SK-N-SH (cell line): ENCODE measurements around the gene UBA1. TPM values are rescaled to one million over a fixed set of nuclear protein-coding genes. Genes with fewer than 3 reads are reported as not detected.
A peak's percentile ranks its signal among the peaks of the same experiment; 100 is the strongest.

Experiments used
- CTCF ChIA-PET: fragments of 300-600, 350-600 bp; formaldehyde crosslinking; extraction: SDS; loops from one replicate; lab custom pipeline; 2021; lab: Yijun Ruan, JAX
- POLR2A ChIA-PET: fragments of 350-600 bp; sonication (Branson Sonifier 250); formaldehyde crosslinking; extraction: SDS; loops from one replicate; lab custom pipeline; 2020; ENCODE audit warnings: antibody characterized with exemption, inconsistent platforms; lab: Yijun Ruan, JAX
- DNase-seq: peaks from one replicate; pipeline ENCODE4 v3.0.0; 2012
- H2AFZ ChIP-seq: fragments of 200-600 bp; sonication (generic); 2 replicates; pipeline ENCODE4 v1.8.1; 2016; ENCODE audit warnings: antibody characterized with exemption, mild to moderate bottlenecking, low read depth
- H3F3A ChIP-seq: fragments of 200-600 bp; sonication (generic); replicated peaks from 2 replicates; pipeline ENCODE3; 2016; ENCODE audit warnings: antibody characterized with exemption, mild to moderate bottlenecking; ENCODE audit not compliant: insufficient read depth
- H3K27ac ChIP-seq, 2 experiments: fragments of 200-500 bp in 1 of 2; fragments of 200-600 bp in 1 of 2; sonication (Bioruptor generic) in 1 of 2; sonication (generic), shearing (Covaris generic) in 1 of 2; 2 replicates each; pipeline versions ENCODE4 v1.5.1 to v1.6.1; 2014 to 2016; ENCODE audit warnings: low read depth in 2 of 2, inconsistent platforms in 1 of 2, low read length in 1 of 2, mild to moderate bottlenecking in 1 of 2, mixed read lengths in 1 of 2
- H3K27me3 ChIP-seq: fragments of 200-600 bp; sonication (generic), shearing (Covaris generic); 2 replicates; pipeline ENCODE4 v1.6.1; 2016; ENCODE audit warnings: mixed run types; ENCODE audit not compliant: insufficient read depth
- H3K36me3 ChIP-seq, 2 experiments: fragments of 200-500 bp in 1 of 2; fragments of 200-600 bp in 1 of 2; sonication (Bioruptor generic) in 1 of 2; sonication (generic) in 1 of 2; replicated peaks in 1 of 2; 2 replicates each; pipeline versions ENCODE3 to v1.5.1; 2014 to 2016; ENCODE audit warnings: low read length in 1 of 2, mild to moderate bottlenecking in 1 of 2; ENCODE audit not compliant: insufficient read depth in 2 of 2, control insufficient read depth in 1 of 2
- H3K4me1 ChIP-seq, 2 experiments: fragments of 200-500 bp in 1 of 2; fragments of 200-600 bp in 1 of 2; sonication (Bioruptor generic) in 1 of 2; sonication (generic), shearing (Covaris generic) in 1 of 2; 2 replicates each; pipeline versions ENCODE4 v1.5.1 to v1.6.1; 2014 to 2016; ENCODE audit warnings: low read depth in 1 of 2, low read length in 1 of 2, mixed run types in 1 of 2; ENCODE audit not compliant: insufficient read depth in 2 of 2, control insufficient read depth in 1 of 2
- H3K4me2 ChIP-seq: fragments of 200-600 bp; sonication (generic), shearing (Covaris generic); 2 replicates; pipeline ENCODE4 v1.6.1; 2017; ENCODE audit warnings: mixed run types
- H3K4me3 ChIP-seq, 2 experiments: fragments of 200-500 bp in 1 of 2; fragments of 200-600 bp in 1 of 2; sonication (Bioruptor generic) in 1 of 2; sonication (generic), shearing (Covaris generic) in 1 of 2; 2 replicates each; pipeline versions ENCODE4 v1.5.1 to v1.8.1; 2014 to 2016; ENCODE audit warnings: low read depth in 2 of 2, inconsistent platforms in 1 of 2, low read length in 1 of 2, mild to moderate bottlenecking in 1 of 2, mixed read lengths in 1 of 2, moderate library complexity in 1 of 2
- H3K79me2 ChIP-seq: fragments of 200-600 bp; sonication (generic); 2 replicates; pipeline ENCODE4 v1.8.1; 2017; ENCODE audit warnings: mild to moderate bottlenecking; ENCODE audit not compliant: insufficient read depth
- H3K9ac ChIP-seq: fragments of 200-600 bp; sonication (generic); 2 replicates; pipeline ENCODE4 v1.6.1; 2017; ENCODE audit warnings: mixed run types
- H3K9me2 ChIP-seq: fragments of 200-600 bp; sonication (generic); 2 replicates; pipeline ENCODE4 v1.6.1; 2017; ENCODE audit warnings: mixed run types
- H3K9me3 ChIP-seq: fragments of 200-600 bp; sonication (generic); 2 replicates; pipeline ENCODE4 v1.6.1; 2017; ENCODE audit warnings: mixed run types, mild to moderate bottlenecking, moderate library complexity
- H4K20me1 ChIP-seq: fragments of 200-600 bp; sonication (generic); 2 replicates; pipeline ENCODE4 v1.6.1; 2017; ENCODE audit warnings: mild to moderate bottlenecking, mixed run types; ENCODE audit not compliant: insufficient read depth
- CHD2 ChIP-seq: fragments of 150-350 bp; IDR thresholded peaks from 2 replicates; pipeline ENCODE4 v1.6.1; 2018; ENCODE audit warnings: low read length; ENCODE audit not compliant: partially characterized antibody
- ELF1 ChIP-seq: IDR thresholded peaks from 2 replicates; pipeline ENCODE4 v1.4.0; 2012
- EP300 ChIP-seq, 2 experiments: IDR thresholded peaks; 2 replicates each; pipeline versions ENCODE4 v1.4.0 to v1.6.1; 2012; ENCODE audit warnings: borderline replicate concordance in 1 of 2, low read depth in 1 of 2, low read length in 1 of 2
- EZH2phosphoT487 ChIP-seq: fragments of 200-600 bp; sonication (generic); IDR thresholded peaks from 2 replicates; pipeline ENCODE4 v1.6.1; 2017; ENCODE audit warnings: low read depth, mixed run types, mild to moderate bottlenecking, antibody characterized with exemption, moderate library complexity, borderline replicate concordance
- FOSL2 ChIP-seq: IDR thresholded peaks from 2 replicates; pipeline ENCODE4 v1.4.0; 2012; ENCODE audit warnings: low read depth, mild to moderate bottlenecking, moderate library complexity, borderline replicate concordance
- FOXJ3 ChIP-seq: sonication (generic); formaldehyde crosslinking; IDR thresholded peaks from 2 replicates; pipeline ENCODE4 v1.5.1; 2020; ENCODE audit warnings: mild to moderate bottlenecking, missing genetic modification reagents
- FOXM1 ChIP-seq: IDR thresholded peaks from 2 replicates; pipeline ENCODE4 v1.4.0; 2012; ENCODE audit warnings: low read depth, mild to moderate bottlenecking
- GABPA ChIP-seq: IDR thresholded peaks from 2 replicates; pipeline ENCODE4 v1.4.0; 2012; ENCODE audit warnings: low read depth, mild to moderate bottlenecking
- GATA2 ChIP-seq: sonication (generic); formaldehyde crosslinking; IDR thresholded peaks from 2 replicates; pipeline ENCODE4 v1.5.0; 2020; ENCODE audit warnings: mild to moderate bottlenecking, missing genetic modification reagents
- JUND ChIP-seq: IDR thresholded peaks from 2 replicates; pipeline ENCODE4 v1.4.0; 2012
- MAX ChIP-seq: IDR thresholded peaks from 2 replicates; pipeline ENCODE4 v1.4.0; 2012; ENCODE audit warnings: low read depth
- MXI1 ChIP-seq: IDR thresholded peaks from 2 replicates; pipeline ENCODE4 v1.6.1; 2012; ENCODE audit warnings: mild to moderate bottlenecking, low read depth, low read length, improper control_type of control experiment
- NFIC ChIP-seq: IDR thresholded peaks from 2 replicates; pipeline ENCODE4 v1.4.0; 2012; ENCODE audit warnings: borderline replicate concordance
- NRF1 ChIP-seq: IDR thresholded peaks from 2 replicates; pipeline ENCODE4 v1.6.1; 2012; ENCODE audit warnings: low read depth, mild to moderate bottlenecking, low read length
- PBX3 ChIP-seq: IDR thresholded peaks from 2 replicates; pipeline ENCODE4; 2012
- POLR2AphosphoS5 ChIP-seq: IDR thresholded peaks from 2 replicates; pipeline ENCODE4 v1.6.1; 2012; ENCODE audit warnings: low read depth, low read length
- RAD21 ChIP-seq: IDR thresholded peaks from 2 replicates; pipeline ENCODE4 v1.6.1; 2012; ENCODE audit warnings: mild to moderate bottlenecking, low read length
- RFX5 ChIP-seq: IDR thresholded peaks from 2 replicates; pipeline ENCODE4 v1.6.1; 2012; ENCODE audit warnings: mild to moderate bottlenecking, improper control_type of control experiment, low read length
- SIN3A ChIP-seq: IDR thresholded peaks from 2 replicates; pipeline ENCODE4 v1.6.1; 2012; ENCODE audit warnings: low read depth, mild to moderate bottlenecking, low read length, moderate library complexity, borderline replicate concordance
- SMC3 ChIP-seq: IDR thresholded peaks from 2 replicates; pipeline ENCODE4 v1.6.1; 2012; ENCODE audit warnings: low read depth, low read length, improper control_type of control experiment
- TAF1 ChIP-seq: IDR thresholded peaks from 2 replicates; pipeline ENCODE4 v1.6.1; 2012; ENCODE audit warnings: low read depth, mild to moderate bottlenecking, low read length, moderate library complexity, borderline replicate concordance
- TCF12 ChIP-seq: IDR thresholded peaks from 2 replicates; pipeline ENCODE4 v1.4.0; 2012
- TEAD4 ChIP-seq: IDR thresholded peaks from 2 replicates; pipeline ENCODE4 v1.4.0; 2012; ENCODE audit warnings: mild to moderate bottlenecking, borderline replicate concordance; ENCODE audit not compliant: insufficient read depth
- USF1 ChIP-seq: IDR thresholded peaks from 2 replicates; pipeline ENCODE4 v1.4.0; 2012; ENCODE audit warnings: low read depth, borderline replicate concordance
- USF2 ChIP-seq: fragments of 150-350 bp; IDR thresholded peaks from 2 replicates; pipeline ENCODE4 v1.6.1; 2017; ENCODE audit warnings: antibody characterized with exemption, low read length, low read depth, borderline replicate concordance
- YY1 ChIP-seq: IDR thresholded peaks from 2 replicates; pipeline ENCODE4 v1.4.0; 2012; ENCODE audit warnings: low read depth, mild to moderate bottlenecking
- ZBTB33 ChIP-seq: IDR thresholded peaks from 2 replicates; pipeline ENCODE4 v1.4.0; 2012; ENCODE audit warnings: low read depth, borderline replicate concordance
- WGBS: methylation state at CpG from one replicate; pipeline ENCODE4 v1.1.6; 2017; ENCODE audit warnings: low lambda C conversion rate; 5-methylcytosine and 5-hydroxymethylcytosine counted together
- polyA plus RNA-seq, 3 experiments: library from polyadenylated mRNA; depleted of rRNA; stranded (reverse); fragments of >200 nt; gene quantifications; 2 replicates each; pipeline ENCODE4 v1.2.3, GENCODE V29; 2012
- TF ChIP-seq, protein P1 (sequence below): fragments of 150-350 bp; IDR thresholded peaks from 2 replicates; pipeline ENCODE4 v1.6.1; 2016; ENCODE audit warnings: mild to moderate bottlenecking, low read depth, low read length

Gene UBA1
- polyA plus RNA-seq (2012; rRNA removed): 249 and 283 TPM in 2 replicates
- polyA plus RNA-seq (2012; cell fraction: cytosol; rRNA removed): 125 and 170 TPM in 2 replicates
- 396 and 495 TPM in 2 replicates for polyA plus RNA-seq (2012; cell fraction: nucleus; rRNA removed)

DNA sequence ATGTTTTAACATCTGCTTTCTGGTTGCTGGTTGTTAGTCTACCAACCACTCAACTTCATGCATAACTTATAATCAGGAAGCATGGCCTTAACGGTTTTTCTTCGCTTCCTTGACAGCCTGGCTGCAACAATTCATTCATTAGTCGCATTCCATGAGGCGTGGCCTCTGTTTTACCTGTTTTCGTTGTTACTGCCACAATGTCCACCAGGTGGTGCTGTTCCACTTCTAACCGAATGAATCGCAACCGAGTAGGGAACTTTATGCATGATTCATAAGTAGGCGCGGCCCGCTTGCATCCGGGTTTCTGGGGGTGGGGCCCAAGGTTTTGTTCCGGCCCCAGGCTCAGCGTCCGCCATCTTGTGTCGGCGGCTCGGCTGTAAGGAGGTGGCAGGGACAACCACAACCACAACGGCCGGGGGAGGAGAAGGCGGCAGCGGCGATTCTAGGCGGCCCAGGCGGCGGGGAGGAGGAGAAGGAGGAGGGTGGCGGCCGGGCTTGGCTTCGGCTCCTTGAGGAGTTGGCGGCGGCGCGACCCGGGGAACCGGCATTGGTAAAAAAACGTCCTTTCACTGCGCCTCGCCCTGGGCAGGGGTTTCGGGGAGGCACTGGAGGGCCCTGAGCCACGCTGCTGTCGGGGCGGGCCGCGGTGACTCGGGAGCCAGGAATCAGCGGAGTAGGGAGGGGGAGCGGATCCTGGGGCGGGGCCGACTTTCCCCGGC, at the start of gene UBA1:
Gene UBA1 (plus strand): TSS at position 355 of the 719 bp plus-strand sequence. CDS start 4,974 bp downstream, outside the sequence.
- peak within 1 kb of the TSS; percentile 70 for H2AFZ ChIP-seq
- peak within 1 kb of the TSS; percentile 89 to 93 for H3K27ac ChIP-seq
- H3K9me3 ChIP-seq: no peaks in the 10 kb centered on the region
- CTCF ChIA-PET: interaction anchor here (1.0 to 4.0 kb wide), 6 partner anchors 17 to 834 kb away, joined by 3 to 29 read pairs (median 8); partner anchors contain the start of gene RBM10
- under 1% methylated on average over 31 of the region's 50 CpGs for WGBS
- no peaks in the 10 kb centered on the region for H3F3A ChIP-seq
- peak; percentile 95 for DNase-seq
- peaks cover 25 to 27% of the 10 kb centered on the region in 2 experiments for H3K36me3 ChIP-seq
- POLR2A ChIA-PET: no interaction called here
- peaks cover 43% of the 10 kb centered on the region for H4K20me1 ChIP-seq
- peak within 1 kb of the TSS; percentile 83 to 96 for H3K4me3 ChIP-seq
- peaks cover 61% of the 10 kb centered on the region for H3K79me2 ChIP-seq
- H3K4me1 ChIP-seq: peaks cover 16 to 36% of the 10 kb centered on the region in 2 experiments
- H3K9ac ChIP-seq: peak within 1 kb of the TSS; percentile 95
- no peaks in the 10 kb centered on the region for H3K9me2 ChIP-seq
- peak within 1 kb of the TSS; percentile 86 for H3K4me2 ChIP-seq
- no peaks in the 10 kb centered on the region for H3K27me3 ChIP-seq
- TF ChIP-seq NRF1 (no peak), YY1 (peak; percentile 92), MXI1 (peak; percentile 70; the same call in 1 of the 2 replicates), MAX (no peak), GABPA (peak; percentile 50), TCF12 (no peak), RFX5 (peak; percentile 35; the same call in 1 of the 2 replicates), USF1 (no peak), NFIC (no peak), FOSL2 (peak; percentile 73; the same call in 1 of the 2 replicates), USF2 (no peak), JUND (peak; percentile 40; the same call in 1 of the 2 replicates), TEAD4 (0 out of 2 replicates have a peak, but pooled peaks have one; percentile 5), SIN3A (0 out of 2 replicates have a peak, but pooled peaks have one; percentile 52), FOXM1 (no peak), RAD21 (peak; percentile 97), TAF1 (peak; percentile 87), EZH2phosphoT487 (no peak), GATA2 (no peak), ZBTB33 (no peak), PBX3 (no peak; the same call in 1 of the 2 replicates), POLR2AphosphoS5 (peak; percentile 95), CHD2 (peak; percentile 19), FOXJ3 (CRISPR knock-in tag) (no peak), ELF1 (peak; percentile 53; the same call in 1 of the 2 replicates), EP300 (IDR thresholded peaks at IDR 0.05; ENCODE audit: borderline replicate concordance in 1 of 2, low read depth in 1 of 2, low read length in 1 of 2) (no peak), SMC3 (peak; percentile 95)
- TF ChIP-seq, protein P1, sequence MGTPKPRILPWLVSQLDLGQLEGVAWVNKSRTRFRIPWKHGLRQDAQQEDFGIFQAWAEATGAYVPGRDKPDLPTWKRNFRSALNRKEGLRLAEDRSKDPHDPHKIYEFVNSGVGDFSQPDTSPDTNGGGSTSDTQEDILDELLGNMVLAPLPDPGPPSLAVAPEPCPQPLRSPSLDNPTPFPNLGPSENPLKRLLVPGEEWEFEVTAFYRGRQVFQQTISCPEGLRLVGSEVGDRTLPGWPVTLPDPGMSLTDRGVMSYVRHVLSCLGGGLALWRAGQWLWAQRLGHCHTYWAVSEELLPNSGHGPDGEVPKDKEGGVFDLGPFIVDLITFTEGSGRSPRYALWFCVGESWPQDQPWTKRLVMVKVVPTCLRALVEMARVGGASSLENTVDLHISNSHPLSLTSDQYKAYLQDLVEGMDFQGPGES: no peak
